Osteocyte (in vitro differentiated cells): ENCODE results near the gene MYADM. TPM values are rescaled to one million over a fixed set of nuclear protein-coding genes. Genes with fewer than 3 reads are reported as not detected.

ENCODE experiments used
- DNase-seq: peaks from one replicate; pipeline ENCODE4 v3.0.0; 2021; ENCODE audit warnings: mixed read lengths; ENCODE audit not compliant: unreplicated experiment; ENCODE audit errors: extremely low spot score
- H3K27ac Mint-ChIP-seq: one replicate; pipeline ENCODE4 v1.8.0; 2021; ENCODE audit warnings: mild to moderate bottlenecking, mixed read lengths; ENCODE audit not compliant: unreplicated experiment
- H3K27me3 Mint-ChIP-seq: one replicate; pipeline ENCODE4 v1.8.0; 2021; ENCODE audit warnings: mixed read lengths; ENCODE audit not compliant: unreplicated experiment
- H3K36me3 Mint-ChIP-seq: one replicate; pipeline ENCODE4 v1.8.0; 2021; ENCODE audit warnings: mixed read lengths; ENCODE audit not compliant: unreplicated experiment
- H3K4me1 Mint-ChIP-seq: one replicate; pipeline ENCODE4 v1.8.0; 2021; ENCODE audit warnings: mixed read lengths; ENCODE audit not compliant: unreplicated experiment
- H3K4me3 Mint-ChIP-seq: one replicate; pipeline ENCODE4 v1.8.0; 2021; ENCODE audit warnings: mild to moderate bottlenecking, moderate library complexity, mixed read lengths; ENCODE audit not compliant: unreplicated experiment
- H3K9me3 Mint-ChIP-seq: one replicate; pipeline ENCODE4 v1.8.0; 2021; ENCODE audit warnings: mixed read lengths; ENCODE audit not compliant: unreplicated experiment
- total RNA-seq: library from RNA; stranded (reverse); gene quantifications from 2 replicates; pipeline ENCODE4 v1.2.1, GENCODE V29; 2021
- TF ChIP-seq, protein P1 (sequence below): fragments of 200-600 bp; sonication (generic); IDR thresholded peaks from 2 replicates; pipeline ENCODE4 v1.5.0; 2021; ENCODE audit warnings: antibody characterized with exemption, mild to moderate bottlenecking, moderate library complexity

Gene MYADM
- total RNA-seq, 1 donor from 2014 or later: 165 TPM

DNA sequence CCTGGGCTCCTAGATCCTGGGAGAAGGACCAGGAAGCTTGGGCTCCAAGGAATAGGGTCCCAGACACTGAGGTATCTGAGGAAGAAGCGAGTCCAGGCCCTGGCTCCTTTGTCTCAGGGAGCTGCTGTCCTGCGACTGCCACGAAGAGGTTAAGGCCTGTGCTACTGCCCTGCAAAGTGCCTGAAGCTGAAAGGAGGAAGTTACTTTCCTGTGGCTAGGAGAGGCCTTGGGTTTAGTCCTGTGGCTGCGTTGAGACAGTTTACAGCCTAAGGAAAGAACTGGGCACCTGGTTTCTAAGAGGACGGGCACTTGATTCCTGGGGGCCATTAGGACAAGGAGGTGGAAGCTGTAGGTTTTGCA, 2.8 kb downstream of the MYADM start:
- H3K9me3 Mint-ChIP-seq: no peaks in the 10 kb centered on the region
- peak overlapping the region; percentile 60 for H3K27ac Mint-ChIP-seq
- H3K36me3 Mint-ChIP-seq: peaks cover 32% of the 10 kb centered on the region
- TF ChIP-seq, protein P1, sequence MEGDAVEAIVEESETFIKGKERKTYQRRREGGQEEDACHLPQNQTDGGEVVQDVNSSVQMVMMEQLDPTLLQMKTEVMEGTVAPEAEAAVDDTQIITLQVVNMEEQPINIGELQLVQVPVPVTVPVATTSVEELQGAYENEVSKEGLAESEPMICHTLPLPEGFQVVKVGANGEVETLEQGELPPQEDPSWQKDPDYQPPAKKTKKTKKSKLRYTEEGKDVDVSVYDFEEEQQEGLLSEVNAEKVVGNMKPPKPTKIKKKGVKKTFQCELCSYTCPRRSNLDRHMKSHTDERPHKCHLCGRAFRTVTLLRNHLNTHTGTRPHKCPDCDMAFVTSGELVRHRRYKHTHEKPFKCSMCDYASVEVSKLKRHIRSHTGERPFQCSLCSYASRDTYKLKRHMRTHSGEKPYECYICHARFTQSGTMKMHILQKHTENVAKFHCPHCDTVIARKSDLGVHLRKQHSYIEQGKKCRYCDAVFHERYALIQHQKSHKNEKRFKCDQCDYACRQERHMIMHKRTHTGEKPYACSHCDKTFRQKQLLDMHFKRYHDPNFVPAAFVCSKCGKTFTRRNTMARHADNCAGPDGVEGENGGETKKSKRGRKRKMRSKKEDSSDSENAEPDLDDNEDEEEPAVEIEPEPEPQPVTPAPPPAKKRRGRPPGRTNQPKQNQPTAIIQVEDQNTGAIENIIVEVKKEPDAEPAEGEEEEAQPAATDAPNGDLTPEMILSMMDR: no peak
- H3K4me1 Mint-ChIP-seq: peaks cover 34% of the 10 kb centered on the region
- H3K27me3 Mint-ChIP-seq: no peaks in the 10 kb centered on the region
- no peak for DNase-seq
- H3K4me3 Mint-ChIP-seq: peak overlapping the region; percentile 48

DNA sequence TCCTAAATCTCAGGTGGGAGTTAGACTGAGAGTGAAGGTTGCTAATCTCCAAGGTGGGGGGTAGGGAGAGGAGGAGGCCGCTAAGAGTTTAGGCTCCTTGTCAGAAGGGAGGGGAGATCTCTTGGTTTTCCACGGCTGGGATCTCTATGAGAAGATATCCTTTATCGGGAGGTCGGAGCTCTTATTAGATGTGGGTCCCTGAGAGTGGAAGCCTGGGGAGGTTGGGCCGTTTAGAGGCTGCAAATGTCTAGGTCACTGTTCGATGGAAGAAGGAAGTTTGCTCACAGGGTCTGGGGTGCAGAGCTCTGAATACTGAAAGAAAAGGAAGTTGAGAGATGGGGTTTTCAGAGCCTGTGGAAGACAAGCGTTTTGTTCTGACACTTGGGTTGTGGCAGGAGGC, 3.8 kb downstream of the MYADM start:
- Mint-ChIP-seq H3K27me3 (no peaks in the 10 kb centered on the region), H3K9me3 (no peaks in the 10 kb centered on the region), H3K27ac (peak overlapping the region; percentile 62), H3K36me3 (peaks cover 37% of the 10 kb centered on the region), H3K4me1 (peaks cover 26% of the 10 kb centered on the region), H3K4me3 (peak overlapping the region; percentile 28)
- TF ChIP-seq, protein P1: no peak
- no peak for DNase-seq

- no peak for DNase-seq
- H3K9me3 Mint-ChIP-seq: no peaks in the 10 kb centered on the region
- H3K27me3 Mint-ChIP-seq: no peaks in the 10 kb centered on the region
- H3K4me1 Mint-ChIP-seq: peaks cover 17% of the 10 kb centered on the region
- peaks cover 39% of the 10 kb centered on the region for H3K36me3 Mint-ChIP-seq
- H3K4me3 Mint-ChIP-seq: no peak overlapping the region
- H3K27ac Mint-ChIP-seq: no peak overlapping the region
- TF ChIP-seq, protein P1: no peak
These were observed 5.1 kb downstream of the MYADM start for GRCh38 chr19:53872762-53873161.

DNA sequence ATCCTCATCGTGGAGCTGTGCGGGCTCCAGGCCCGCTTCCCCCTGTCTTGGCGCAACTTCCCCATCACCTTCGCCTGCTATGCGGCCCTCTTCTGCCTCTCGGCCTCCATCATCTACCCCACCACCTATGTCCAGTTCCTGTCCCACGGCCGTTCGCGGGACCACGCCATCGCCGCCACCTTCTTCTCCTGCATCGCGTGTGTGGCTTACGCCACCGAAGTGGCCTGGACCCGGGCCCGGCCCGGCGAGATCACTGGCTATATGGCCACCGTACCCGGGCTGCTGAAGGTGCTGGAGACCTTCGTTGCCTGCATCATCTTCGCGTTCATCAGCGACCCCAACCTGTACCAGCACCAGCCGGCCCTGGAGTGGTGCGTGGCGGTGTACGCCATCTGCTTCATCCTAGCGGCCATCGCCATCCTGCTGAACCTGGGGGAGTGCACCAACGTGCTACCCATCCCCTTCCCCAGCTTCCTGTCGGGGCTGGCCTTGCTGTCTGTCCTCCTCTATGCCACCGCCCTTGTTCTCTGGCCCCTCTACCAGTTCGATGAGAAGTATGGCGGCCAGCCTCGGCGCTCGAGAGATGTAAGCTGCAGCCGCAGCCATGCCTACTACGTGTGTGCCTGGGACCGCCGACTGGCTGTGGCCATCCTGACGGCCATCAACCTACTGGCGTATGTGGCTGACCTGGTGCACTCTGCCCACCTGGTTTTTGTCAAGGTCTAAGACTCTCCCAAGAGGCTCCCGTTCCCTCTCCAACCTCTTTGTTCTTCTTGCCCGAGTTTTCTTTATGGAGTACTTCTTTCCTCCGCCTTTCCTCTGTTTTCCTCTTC, 6.3 kb downstream of the MYADM start:
- DNase-seq: no peak
- Mint-ChIP-seq H3K27ac (peak overlapping the region; percentile 35), H3K36me3 (peaks cover 38% of the 10 kb centered on the region), H3K4me1 (peaks cover 22% of the 10 kb centered on the region), H3K4me3 (no peak overlapping the region), H3K27me3 (no peaks in the 10 kb centered on the region), H3K9me3 (no peaks in the 10 kb centered on the region)
- TF ChIP-seq, protein P1: no peak

- TF ChIP-seq, protein P1: no peak
- peak overlapping the region; percentile 71 for H3K27ac Mint-ChIP-seq
- H3K27me3 Mint-ChIP-seq: no peaks in the 10 kb centered on the region
- peaks cover 38% of the 10 kb centered on the region for H3K36me3 Mint-ChIP-seq
- peaks cover 22% of the 10 kb centered on the region for H3K4me1 Mint-ChIP-seq
- DNase-seq: no peak
- H3K4me3 Mint-ChIP-seq: no peak overlapping the region
- no peaks in the 10 kb centered on the region for H3K9me3 Mint-ChIP-seq
These were observed 6.9 kb downstream of the MYADM start for GRCh38 chr19:53874606-53874990.
